SK-N-SH (cell line): ENCODE measurements around the gene ZCCHC14.

Source experiments
- GABPA ChIP-seq: IDR thresholded peaks from 2 replicates; pipeline ENCODE4 v1.4.0; 2012; ENCODE audit warnings: low read depth, mild to moderate bottlenecking
- POLR2AphosphoS5 ChIP-seq: IDR thresholded peaks from 2 replicates; pipeline ENCODE4 v1.6.1; 2012; ENCODE audit warnings: low read depth, low read length
- TEAD4 ChIP-seq: IDR thresholded peaks from 2 replicates; pipeline ENCODE4 v1.4.0; 2012; ENCODE audit warnings: mild to moderate bottlenecking, borderline replicate concordance; ENCODE audit not compliant: insufficient read depth
- YY1 ChIP-seq: IDR thresholded peaks from 2 replicates; pipeline ENCODE4 v1.4.0; 2012; ENCODE audit warnings: low read depth, mild to moderate bottlenecking
- TF ChIP-seq, protein P1 (sequence below): fragments of 200-600 bp; sonication (generic); IDR thresholded peaks from 2 replicates; pipeline ENCODE4 v1.6.1; 2017; ENCODE audit warnings: antibody characterized with exemption, mild to moderate bottlenecking, moderate library complexity

- no peak for TF ChIP-seq POLR2AphosphoS5
- TF ChIP-seq, protein P1, sequence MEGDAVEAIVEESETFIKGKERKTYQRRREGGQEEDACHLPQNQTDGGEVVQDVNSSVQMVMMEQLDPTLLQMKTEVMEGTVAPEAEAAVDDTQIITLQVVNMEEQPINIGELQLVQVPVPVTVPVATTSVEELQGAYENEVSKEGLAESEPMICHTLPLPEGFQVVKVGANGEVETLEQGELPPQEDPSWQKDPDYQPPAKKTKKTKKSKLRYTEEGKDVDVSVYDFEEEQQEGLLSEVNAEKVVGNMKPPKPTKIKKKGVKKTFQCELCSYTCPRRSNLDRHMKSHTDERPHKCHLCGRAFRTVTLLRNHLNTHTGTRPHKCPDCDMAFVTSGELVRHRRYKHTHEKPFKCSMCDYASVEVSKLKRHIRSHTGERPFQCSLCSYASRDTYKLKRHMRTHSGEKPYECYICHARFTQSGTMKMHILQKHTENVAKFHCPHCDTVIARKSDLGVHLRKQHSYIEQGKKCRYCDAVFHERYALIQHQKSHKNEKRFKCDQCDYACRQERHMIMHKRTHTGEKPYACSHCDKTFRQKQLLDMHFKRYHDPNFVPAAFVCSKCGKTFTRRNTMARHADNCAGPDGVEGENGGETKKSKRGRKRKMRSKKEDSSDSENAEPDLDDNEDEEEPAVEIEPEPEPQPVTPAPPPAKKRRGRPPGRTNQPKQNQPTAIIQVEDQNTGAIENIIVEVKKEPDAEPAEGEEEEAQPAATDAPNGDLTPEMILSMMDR, result no peak
- TF ChIP-seq GABPA, result no peak
- no peak for TF ChIP-seq TEAD4
- no peak for TF ChIP-seq YY1
Measured at GRCh38 chr16:87505834-87506233, 13.0 kb upstream of the ZCCHC14 start.
